Esophagus squamous epithelium (tissue), 5 donors: ENCODE measurements around the gene TREH. TPM values are rescaled to one million over a fixed set of nuclear protein-coding genes. Genes with fewer than 3 reads are reported as not detected.

ENCODE experiments used
- DNase-seq: peaks from one replicate; lab custom pipeline; 2025; lab: John Stamatoyannopoulos, UW
- H3K27ac ChIP-seq, 4 donors: fragments of 200-600 bp; sonication (generic); one replicate each; pipeline ENCODE4 v1.5.1; 2016 to 2019; ENCODE audit warnings: mild to moderate bottlenecking in 1 of 4
- H3K27me3 ChIP-seq, 4 donors: fragments of 200-600 bp; sonication (generic); 1 replicate in 3 of 4; 2 replicates in 1 of 4; pipeline versions ENCODE4 v1.5.1 to v1.6.0; 2017 to 2021; ENCODE audit warnings: antibody characterized with exemption in 1 of 4
- H3K36me3 ChIP-seq, 3 donors: fragments of 200-600 bp; sonication (generic); one replicate each; pipeline ENCODE4 v1.5.1; 2016 to 2019
- H3K4me1 ChIP-seq, 3 donors: fragments of 200-600 bp; sonication (generic); one replicate each; pipeline ENCODE4 v1.5.1; 2017 to 2019
- H3K4me3 ChIP-seq, 4 donors: fragments of 200-600 bp; sonication (generic); 1 replicate in 3 of 4; 2 replicates in 1 of 4; pipeline ENCODE4 v1.5.1; 2016 to 2019; ENCODE audit warnings: mild to moderate bottlenecking in 2 of 4, moderate library complexity in 1 of 4
- H3K9me3 ChIP-seq, 3 donors: fragments of 200-600 bp; sonication (generic); one replicate each; pipeline ENCODE4 v1.5.1; 2016 to 2019
- POLR2A ChIP-seq, 4 donors: fragments of 450-650 bp; IDR thresholded peaks; one replicate each; pipeline ENCODE4 v1.6.1; 2017; ENCODE audit warnings: antibody characterized with exemption in 4 of 4, mild to moderate bottlenecking in 4 of 4, moderate library complexity in 3 of 4
- WGBS, 2 donors: methylation state at CpG; one replicate each; pipeline ENCODE4 v1.1.5; 2018; 5-methylcytosine and 5-hydroxymethylcytosine counted together
- intact Hi-C: fragments of 100-400 bp; cut with DNase I; formaldehyde crosslinking; loops from one replicate; pipeline ENCODE4 v1.15.0; 2022
- total RNA-seq, 4 donors: library from RNA; depleted of rRNA; stranded (reverse); fragments of >200 nt; gene quantifications; one replicate each; pipeline ENCODE4 v1.1.0, GENCODE V29; 2016
- TF ChIP-seq, protein P1 (sequence below), 6 experiments: fragments of 450-650 bp in 4 of 6; fragments of 200-600 bp in 2 of 6; sonication (generic) in 2 of 6; IDR thresholded peaks; one replicate each; pipeline ENCODE4 v1.5.1; 2016 to 2019; ENCODE audit warnings: antibody characterized with exemption in 6 of 6, mild to moderate bottlenecking in 4 of 6, moderate library complexity in 4 of 6
- donor health status: DM: yes; HTN: yes; CAD: no.

The TREH gene
- total RNA-seq, 4 donors from 2014 or later: 0.09 to 0.57 TPM; not detected in 2

- H3K9me3 ChIP-seq: no peaks in the 10 kb centered on the region
- intact Hi-C loops: no loop called here
- TF ChIP-seq, protein P1, sequence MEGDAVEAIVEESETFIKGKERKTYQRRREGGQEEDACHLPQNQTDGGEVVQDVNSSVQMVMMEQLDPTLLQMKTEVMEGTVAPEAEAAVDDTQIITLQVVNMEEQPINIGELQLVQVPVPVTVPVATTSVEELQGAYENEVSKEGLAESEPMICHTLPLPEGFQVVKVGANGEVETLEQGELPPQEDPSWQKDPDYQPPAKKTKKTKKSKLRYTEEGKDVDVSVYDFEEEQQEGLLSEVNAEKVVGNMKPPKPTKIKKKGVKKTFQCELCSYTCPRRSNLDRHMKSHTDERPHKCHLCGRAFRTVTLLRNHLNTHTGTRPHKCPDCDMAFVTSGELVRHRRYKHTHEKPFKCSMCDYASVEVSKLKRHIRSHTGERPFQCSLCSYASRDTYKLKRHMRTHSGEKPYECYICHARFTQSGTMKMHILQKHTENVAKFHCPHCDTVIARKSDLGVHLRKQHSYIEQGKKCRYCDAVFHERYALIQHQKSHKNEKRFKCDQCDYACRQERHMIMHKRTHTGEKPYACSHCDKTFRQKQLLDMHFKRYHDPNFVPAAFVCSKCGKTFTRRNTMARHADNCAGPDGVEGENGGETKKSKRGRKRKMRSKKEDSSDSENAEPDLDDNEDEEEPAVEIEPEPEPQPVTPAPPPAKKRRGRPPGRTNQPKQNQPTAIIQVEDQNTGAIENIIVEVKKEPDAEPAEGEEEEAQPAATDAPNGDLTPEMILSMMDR (IDR thresholded peaks at IDR 0.05): no peak
- TF ChIP-seq POLR2A (IDR thresholded peaks at IDR 0.05): no peak
- H3K27ac ChIP-seq: peak overlapping the region in 2 of 4 donors; percentile 82
- peaks cover 0 to 62% (median 5%) of the 10 kb centered on the region in 3 donors for H3K36me3 ChIP-seq
- no peak for DNase-seq
- peaks cover 14 to 92% (median 39%) of the 10 kb centered on the region in 3 donors for H3K4me1 ChIP-seq
- H3K27me3 ChIP-seq: no peaks in the 10 kb centered on the region
- H3K4me3 ChIP-seq: no peak overlapping the region
- 74 to 80% methylated on average over 7 to 9 of the region's 9 CpGs for WGBS, 2 donors
Observed at GRCh38 chr11:118632577-118633318, 46.7 kb downstream of the TREH start.

GRCh38 chr11:118631142-118631909 is 48.1 kb downstream of the TREH start:
- Histone ChIP-seq H3K27ac (peak overlapping the region in 1 of 4 donors; percentile 28), H3K27me3 (no peaks in the 10 kb centered on the region), H3K4me3 (no peak overlapping the region), H3K36me3 (peaks cover 0 to 62% (median 10%) of the 10 kb centered on the region in 3 donors), H3K9me3 (no peaks in the 10 kb centered on the region), H3K4me1 (peaks cover 14 to 84% (median 39%) of the 10 kb centered on the region in 3 donors)
- DNase-seq: no peak
- 68 to 96% methylated on average over 4 of the region's 14 CpGs for WGBS, 2 donors
- intact Hi-C loops: no loop called here
- TF ChIP-seq, protein P1 (IDR thresholded peaks at IDR 0.05): no peak
- no peak for TF ChIP-seq POLR2A (IDR thresholded peaks at IDR 0.05)

- 7 to 47% methylated on average over 5 to 6 of the region's 6 CpGs for WGBS, 2 donors
- H3K36me3 ChIP-seq: peaks cover 0 to 69% (median 10%) of the 10 kb centered on the region in 3 donors
- TF ChIP-seq, protein P1 (IDR thresholded peaks at IDR 0.05): no peak
- TF ChIP-seq POLR2A (IDR thresholded peaks at IDR 0.05): no peak
- H3K27ac ChIP-seq: peak overlapping the region in 1 of 4 donors; percentile 28
- no peak for DNase-seq
- no peaks in the 10 kb centered on the region for H3K9me3 ChIP-seq
- H3K27me3 ChIP-seq: no peaks in the 10 kb centered on the region
- intact Hi-C loops: no loop called here
- H3K4me1 ChIP-seq: peaks cover 22 to 84% (median 43%) of the 10 kb centered on the region in 3 donors
- no peak overlapping the region for H3K4me3 ChIP-seq
Observed at GRCh38 chr11:118629761-118630661, 49.4 kb downstream of the TREH start.

GRCh38 chr11:118628861-118629549 is 50.4 kb downstream of the TREH start:
- no peak for TF ChIP-seq POLR2A (IDR thresholded peaks at IDR 0.05)
- TF ChIP-seq, protein P1 (IDR thresholded peaks at IDR 0.05): no peak
- Histone ChIP-seq H3K27me3 (no peaks in the 10 kb centered on the region), H3K36me3 (peaks cover 0 to 73% (median 10%) of the 10 kb centered on the region in 3 donors), H3K9me3 (no peaks in the 10 kb centered on the region), H3K4me1 (peaks cover 12 to 84% (median 41%) of the 10 kb centered on the region in 3 donors), H3K27ac (peak overlapping the region in 1 of 4 donors; percentile 9), H3K4me3 (no peak overlapping the region)
- intact Hi-C loops: no loop called here
- DNase-seq: no peak
- WGBS, 2 donors: 38 to 45% methylated on average over 4 to 5 of the region's 5 CpGs
